Activated CD4-positive, alpha-beta T cell treated with anti-CD3 and anti-CD28 coated beads, Interleukin-2, amount 50 U/mL, for 1 hour (primary cell): ENCODE data around the gene GBF1.
"Not testable (repeated sequence)": the region's sequence is repeated elsewhere in the genome, so short reads cannot be mapped to it uniquely, and the experiment has no call there.

ENCODE experiments used
- DNase-seq: peaks from one replicate; pipeline ENCODE4 v3.0.0-alpha.2; 2020

The GBF1 gene

GRCh38 chr10:102268375-102268888 lies 23.1 kb downstream of the GBF1 start:
- DNase-seq, result no peak

- DNase-seq, result no peak
These were observed 23.7 kb downstream of the GBF1 start for GRCh38 chr10:102269017-102269416.

- no peak for DNase-seq
These were observed 28.7 kb downstream of the GBF1 start for GRCh38 chr10:102274062-102274461.

- no peak for DNase-seq
These were observed 30.0 kb downstream of the GBF1 start for GRCh38 chr10:102275343-102275742.

GRCh38 chr10:102279104-102279503 lies 33.8 kb downstream of the GBF1 start:
- DNase-seq, result no peak

GRCh38 chr10:102280397-102281101 lies 35.2 kb downstream of the GBF1 start:
- no peak for DNase-seq

- no peak for DNase-seq
These were observed 35.8 kb downstream of the GBF1 start for GRCh38 chr10:102281102-102281487.

- DNase-seq, result no peak
These were observed 38.2 kb downstream of the GBF1 start for GRCh38 chr10:102283488-102283887.

- DNase-seq, result no peak
These were observed 38.6 kb downstream of the GBF1 start for GRCh38 chr10:102283890-102284289.

- no peak for DNase-seq
These were observed 39.2 kb downstream of the GBF1 start for GRCh38 chr10:102284531-102284930.

- no peak for DNase-seq
These were observed 39.8 kb downstream of the GBF1 start for GRCh38 chr10:102285133-102285532.

GRCh38 chr10:102286216-102286615 lies 40.9 kb downstream of the GBF1 start:
- DNase-seq, result no peak

GRCh38 chr10:102287538-102287937 lies 42.2 kb downstream of the GBF1 start:
- no peak for DNase-seq

- DNase-seq, result no peak
These were observed 42.7 kb downstream of the GBF1 start for GRCh38 chr10:102287991-102288390.

- no peak for DNase-seq
These were observed 44.0 kb downstream of the GBF1 start for GRCh38 chr10:102289356-102289755.

GRCh38 chr10:102289840-102290239 lies 44.5 kb downstream of the GBF1 start:
- no peak for DNase-seq

- no peak for DNase-seq
These were observed 46.0 kb downstream of the GBF1 start for GRCh38 chr10:102291221-102291905.

GRCh38 chr10:102297101-102297500 lies 51.8 kb downstream of the GBF1 start:
- DNase-seq, result no peak

- DNase-seq, result no peak
These were observed 53.6 kb downstream of the GBF1 start for GRCh38 chr10:102298899-102299298.

GRCh38 chr10:102299873-102300272 lies 54.5 kb downstream of the GBF1 start:
- no peak for DNase-seq

GRCh38 chr10:102300278-102300843 lies 55.0 kb downstream of the GBF1 start:
- no peak for DNase-seq

- not testable (repeated sequence) for DNase-seq
These were observed 55.6 kb downstream of the GBF1 start for GRCh38 chr10:102300912-102301311.

GRCh38 chr10:102301332-102301731 lies 56.0 kb downstream of the GBF1 start:
- DNase-seq, result not testable (repeated sequence)

- no peak for DNase-seq
These were observed 57.3 kb downstream of the GBF1 start for GRCh38 chr10:102302611-102303010.
